ENCODE results near the gene ADAM8. TPM values are rescaled to one million over a fixed set of nuclear protein-coding genes. Genes with fewer than 3 reads are reported as not detected.

ADAM8 gene
- total and polyA plus RNA-seq, 10 of the 15 experiments (the other 5 are each of a cell fraction or from before 2014, with no cell fraction given): 0.37 to 92.7 (median 21.7) TPM

- Histone ChIP-seq H3K79me2 (ENCODE audit: control insufficient read depth, insufficient read depth, low read length) (peaks cover 26% of the 10 kb centered on the region), H3K9ac (ENCODE audit: control insufficient read depth, insufficient read depth, low read length) (no peak overlapping the region), H3K9me3 (replicated peaks; ENCODE audit: control insufficient read depth, insufficient read depth, low read length) (no peaks in the 10 kb centered on the region), H3K4me3 (no peak overlapping the region), H3K36me3 (ENCODE audit: control insufficient read depth in 2 of 2, insufficient read depth in 2 of 2, low read length in 1 of 2) (peaks cover 0 to 4% of the 10 kb centered on the region in 2 experiments; a peak in 3 of 4 replicates), H3K4me1 (ENCODE audit: control insufficient read depth, insufficient read depth, low read length) (peaks cover 15% of the 10 kb centered on the region), H3K4me2 (ENCODE audit: control insufficient read depth, insufficient read depth) (no peak overlapping the region), H2AFZ (ENCODE audit: control insufficient read depth, low read depth, low read length) (no peak overlapping the region), H3K27ac (ENCODE audit: control insufficient read depth, insufficient read depth) (no peak overlapping the region), H4K20me1 (ENCODE audit: control insufficient read depth, insufficient read depth) (no peaks in the 10 kb centered on the region), H3K27me3 (replicated peaks in 1 of 2; ENCODE audit: control insufficient read depth in 2 of 2, insufficient read depth in 2 of 2, low read length in 1 of 2) (no peaks in the 10 kb centered on the region)
- 97% methylated on average over 8 of the region's 8 CpGs for WGBS (ENCODE audit: insufficient coverage, insufficient replicate concordance, low lambda C conversion rate, missing lambda C conversion rate)
- ChIA-PET POLR2A (no interaction called here), CTCF (interaction anchor here (1.5 kb wide), 1 partner anchor 10 kb away, joined by 3 read pairs; no protein-coding TSS in a partner anchor), SMC1A (ENCODE audit: uncharacterized antibody, unreplicated experiment) (no interaction called here), RAD21 (ENCODE audit: unreplicated experiment) (no interaction called here)
- TF ChIP-seq SMAD1 (IDR thresholded peaks at IDR 0.05; ENCODE audit: low read depth, partially characterized antibody) (no peak), NR2F1 (conservative IDR thresholded peaks at IDR 0.05) (no peak), EZH2 (IDR thresholded peaks at IDR 0.05; ENCODE audit: borderline replicate concordance, control insufficient read depth, low read depth, low read length) (no peak), PBX3 (IDR thresholded peaks at IDR 0.05; ENCODE audit: insufficient replicate concordance, low read depth, low read length) (no peak), CREB1 (IDR thresholded peaks at IDR 0.05; ENCODE audit: low read depth) (no peak), REST (IDR thresholded peaks at IDR 0.05; ENCODE audit: low read depth, low read length) (no peak), MYB (IDR thresholded peaks at IDR 0.05; ENCODE audit: borderline replicate concordance, low read depth, low read length) (no peak), CBFB (IDR thresholded peaks at IDR 0.05; ENCODE audit: low read depth) (no peak), SP1 (IDR thresholded peaks at IDR 0.05; ENCODE audit: low read depth, low read length) (no peak), PAX5 (IDR thresholded peaks at IDR 0.05; ENCODE audit: borderline replicate concordance, low read depth, low read length) (no peak), FOS (IDR thresholded peaks at IDR 0.05; ENCODE audit: borderline replicate concordance, extremely low read depth, insufficient read length) (no peak), RFX5 (IDR thresholded peaks at IDR 0.05; ENCODE audit: low read depth, low read length) (no peak)
- TF ChIP-seq, protein P1, sequence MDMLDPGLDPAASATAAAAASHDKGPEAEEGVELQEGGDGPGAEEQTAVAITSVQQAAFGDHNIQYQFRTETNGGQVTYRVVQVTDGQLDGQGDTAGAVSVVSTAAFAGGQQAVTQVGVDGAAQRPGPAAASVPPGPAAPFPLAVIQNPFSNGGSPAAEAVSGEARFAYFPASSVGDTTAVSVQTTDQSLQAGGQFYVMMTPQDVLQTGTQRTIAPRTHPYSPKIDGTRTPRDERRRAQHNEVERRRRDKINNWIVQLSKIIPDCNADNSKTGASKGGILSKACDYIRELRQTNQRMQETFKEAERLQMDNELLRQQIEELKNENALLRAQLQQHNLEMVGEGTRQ (IDR thresholded peaks at IDR 0.05; ENCODE audit: borderline replicate concordance, low read depth, low read length): no peak
- TF ChIP-seq, protein P2, sequence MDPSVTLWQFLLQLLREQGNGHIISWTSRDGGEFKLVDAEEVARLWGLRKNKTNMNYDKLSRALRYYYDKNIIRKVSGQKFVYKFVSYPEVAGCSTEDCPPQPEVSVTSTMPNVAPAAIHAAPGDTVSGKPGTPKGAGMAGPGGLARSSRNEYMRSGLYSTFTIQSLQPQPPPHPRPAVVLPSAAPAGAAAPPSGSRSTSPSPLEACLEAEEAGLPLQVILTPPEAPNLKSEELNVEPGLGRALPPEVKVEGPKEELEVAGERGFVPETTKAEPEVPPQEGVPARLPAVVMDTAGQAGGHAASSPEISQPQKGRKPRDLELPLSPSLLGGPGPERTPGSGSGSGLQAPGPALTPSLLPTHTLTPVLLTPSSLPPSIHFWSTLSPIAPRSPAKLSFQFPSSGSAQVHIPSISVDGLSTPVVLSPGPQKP (IDR thresholded peaks at IDR 0.05; ENCODE audit: low read depth, low read length): no peak
- DNase-seq (ENCODE audit: low read depth, low spot score) (no peak), FAIRE-seq (no peak), ATAC-seq (no peak)
- in situ Hi-C loops (cut with MboI) (no loop called here), intact Hi-C loops (cut with micrococcal nuclease; ENCODE audit: unreplicated experiment) (no loop called here)
- BruUV-seq (replicated peaks): no TSS peak
Measured at GRCh38 chr10:133310789-133311188, 34.1 kb upstream of the ADAM8 start.
